GM12864 (cell line): Measurements from ENCODE around the gene CTNNA3.

Experiments
- DNase-seq: peaks from one replicate; pipeline ENCODE4 v3.0.0-alpha.2; 2011; ENCODE audit warnings: low read depth
- H3K4me3 ChIP-seq: 2 replicates; pipeline ENCODE4 v1.5.1; 2011; ENCODE audit warnings: mild to moderate bottlenecking, low read depth, low read length, control low read depth
- TF ChIP-seq, protein P1 (sequence below): IDR thresholded peaks from 2 replicates; pipeline ENCODE4 v1.5.1; 2011; ENCODE audit warnings: low read depth, mild to moderate bottlenecking, moderate library complexity, low read length, control low read depth, inconsistent platforms; ENCODE audit errors: missing control alignments

The CTNNA3 gene

DNA sequence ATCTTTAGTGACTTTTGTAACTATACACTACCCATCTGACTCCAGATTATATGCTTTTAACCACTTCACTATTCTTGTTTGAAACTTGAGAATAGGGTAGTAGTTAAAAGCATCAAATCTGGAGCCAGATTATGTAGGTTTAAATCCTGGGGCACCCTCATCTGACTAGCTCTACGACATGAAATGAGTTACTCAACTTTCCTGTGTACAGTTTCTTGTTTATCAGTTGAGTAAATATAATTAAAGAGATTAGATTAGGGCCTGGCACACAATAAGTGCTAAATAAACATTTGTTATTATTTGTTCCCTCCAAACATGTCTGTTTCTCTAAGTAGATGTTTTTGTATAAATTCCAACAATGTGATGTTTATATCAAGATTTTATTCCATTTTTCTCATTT lies 1255.4 kb downstream of the CTNNA3 start:
- no peak for DNase-seq
- no peak overlapping the region for H3K4me3 ChIP-seq
- TF ChIP-seq, protein P1, sequence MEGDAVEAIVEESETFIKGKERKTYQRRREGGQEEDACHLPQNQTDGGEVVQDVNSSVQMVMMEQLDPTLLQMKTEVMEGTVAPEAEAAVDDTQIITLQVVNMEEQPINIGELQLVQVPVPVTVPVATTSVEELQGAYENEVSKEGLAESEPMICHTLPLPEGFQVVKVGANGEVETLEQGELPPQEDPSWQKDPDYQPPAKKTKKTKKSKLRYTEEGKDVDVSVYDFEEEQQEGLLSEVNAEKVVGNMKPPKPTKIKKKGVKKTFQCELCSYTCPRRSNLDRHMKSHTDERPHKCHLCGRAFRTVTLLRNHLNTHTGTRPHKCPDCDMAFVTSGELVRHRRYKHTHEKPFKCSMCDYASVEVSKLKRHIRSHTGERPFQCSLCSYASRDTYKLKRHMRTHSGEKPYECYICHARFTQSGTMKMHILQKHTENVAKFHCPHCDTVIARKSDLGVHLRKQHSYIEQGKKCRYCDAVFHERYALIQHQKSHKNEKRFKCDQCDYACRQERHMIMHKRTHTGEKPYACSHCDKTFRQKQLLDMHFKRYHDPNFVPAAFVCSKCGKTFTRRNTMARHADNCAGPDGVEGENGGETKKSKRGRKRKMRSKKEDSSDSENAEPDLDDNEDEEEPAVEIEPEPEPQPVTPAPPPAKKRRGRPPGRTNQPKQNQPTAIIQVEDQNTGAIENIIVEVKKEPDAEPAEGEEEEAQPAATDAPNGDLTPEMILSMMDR, result no peak

GRCh38 chr10:66414943-66415342 lies 1281.1 kb downstream of the CTNNA3 start:
- DNase-seq, result no peak
- H3K4me3 ChIP-seq, result no peak overlapping the region
- TF ChIP-seq, protein P1, result no peak

GRCh38 chr10:66405566-66405965 lies 1290.4 kb downstream of the CTNNA3 start:
- H3K4me3 ChIP-seq, result no peak overlapping the region
- TF ChIP-seq, protein P1, result no peak
- DNase-seq, result no peak

- H3K4me3 ChIP-seq, result no peak overlapping the region
- DNase-seq, result no peak
Measured at GRCh38 chr10:66398669-66399068, 1297.3 kb downstream of the CTNNA3 start.

DNA sequence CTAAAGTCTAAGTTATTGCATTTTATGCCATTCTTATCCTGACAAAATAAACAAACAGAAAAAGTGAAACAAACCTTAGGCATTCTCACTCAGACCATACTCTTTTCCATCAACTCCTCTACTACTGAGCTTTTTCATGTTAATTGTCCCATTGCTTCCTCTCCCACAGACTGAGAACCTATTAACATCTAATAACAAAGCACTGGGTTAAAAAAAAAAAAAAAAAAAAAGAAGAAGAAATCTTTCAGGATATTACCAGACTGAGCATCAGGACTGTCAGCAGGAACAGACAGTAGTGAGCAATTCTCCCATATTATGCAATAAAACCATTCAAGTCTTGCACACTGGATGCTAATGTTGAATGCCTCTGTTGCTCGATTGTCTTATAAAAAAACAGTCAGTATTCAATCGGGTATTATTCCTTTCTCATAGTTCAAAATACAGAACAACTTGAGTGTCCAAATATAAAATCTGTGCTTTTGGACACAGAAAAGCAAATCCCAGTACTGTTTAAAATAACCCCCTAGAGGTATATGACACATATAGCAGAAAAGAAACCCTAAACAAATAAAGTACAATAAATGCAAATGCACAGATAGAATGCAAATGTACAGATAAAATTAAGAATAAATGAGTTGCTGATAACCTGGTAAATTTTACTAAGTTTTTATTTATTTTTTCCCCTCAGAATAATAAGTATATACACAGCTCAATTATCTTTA lies 1301.5 kb downstream of the CTNNA3 start:
- TF ChIP-seq, protein P1, result no peak
- H3K4me3 ChIP-seq, result no peak overlapping the region
- no peak for DNase-seq

More at GRCh38 chr10:66398669-66399068, 1297.3 kb downstream of the CTNNA3 start:
- TF ChIP-seq, protein P1, result no peak

GRCh38 chr10:66390926-66391325 lies 1305.1 kb downstream of the CTNNA3 start:
- TF ChIP-seq, protein P1, result no peak
- H3K4me3 ChIP-seq, result no peak overlapping the region
- DNase-seq, result no peak

DNA sequence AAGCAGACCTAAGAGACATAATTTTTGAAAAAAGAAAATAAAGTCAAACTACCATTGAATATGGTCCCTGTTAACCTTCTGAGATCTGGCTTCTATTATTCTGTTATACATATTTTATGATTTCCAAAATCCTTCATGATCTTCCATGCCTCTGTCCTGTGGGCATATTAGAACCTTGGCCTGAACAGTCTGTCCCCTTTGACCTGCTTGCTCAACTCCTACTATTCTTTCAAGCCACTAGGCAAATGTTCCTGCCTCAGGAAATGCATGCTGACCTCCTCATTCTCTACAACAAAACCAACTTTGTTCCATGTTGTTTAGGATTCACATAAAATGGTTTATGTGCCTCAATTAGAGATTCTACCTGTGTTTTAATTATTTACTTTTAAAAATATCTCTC lies 1315.0 kb downstream of the CTNNA3 start:
- TF ChIP-seq, protein P1, result no peak
- no peak for DNase-seq
- no peak overlapping the region for H3K4me3 ChIP-seq
